ENCODE results near the gene KRT77.
A peak's percentile ranks its signal among the peaks of the same experiment; 100 is the strongest.

KRT77 gene

GRCh38 chr12:52690351-52691075 is 12.8 kb downstream of the KRT77 start:
- DNase-seq (no peak), ATAC-seq (peak; percentile 6)
- Mint-ChIP-seq H3K9me3 (no peaks in the 10 kb centered on the region), H3K4me3 (peak overlapping the region; percentile 75 to 85), H3K4me1 (peaks cover 22% of the 10 kb centered on the region), H3K27ac (peak overlapping the region in 1 of 2 donors; percentile 87), H3K27me3 (peaks cover 6% of the 10 kb centered on the region)

- Mint-ChIP-seq H3K4me1 (peaks cover 22% of the 10 kb centered on the region), H3K4me3 (no peak overlapping the region), H3K27ac (no peak overlapping the region), H3K27me3 (peaks cover 6% of the 10 kb centered on the region), H3K9me3 (no peaks in the 10 kb centered on the region)
- no peak for DNase-seq
- no peak for ATAC-seq
Measured at GRCh38 chr12:52689936-52690335, 13.4 kb downstream of the KRT77 start.

DNA sequence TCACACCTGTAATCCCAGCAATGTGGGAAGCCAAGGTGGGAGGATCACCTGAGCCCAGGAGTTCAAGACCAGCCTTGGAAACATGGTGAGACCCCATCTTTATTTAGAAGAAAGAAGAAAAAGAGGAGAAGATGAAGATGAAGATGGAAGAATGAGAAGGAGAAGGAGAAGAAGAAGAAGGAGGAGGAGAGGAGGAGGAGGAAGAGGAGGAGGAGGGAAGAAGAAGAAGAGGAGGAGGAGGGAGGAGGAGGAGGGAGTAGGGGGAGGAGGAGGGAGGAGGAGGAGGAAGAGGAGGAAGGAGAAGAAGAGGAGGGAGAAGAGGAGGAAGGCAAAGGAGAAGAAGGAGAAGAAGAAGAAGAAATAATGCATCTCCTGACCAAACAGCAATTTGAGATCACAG is 14.1 kb downstream of the KRT77 start:
- no peak for DNase-seq
- H3K9me3 Mint-ChIP-seq = no peaks in the 10 kb centered on the region
- no peak for ATAC-seq
- no peak overlapping the region for H3K4me3 Mint-ChIP-seq
- H3K4me1 Mint-ChIP-seq = peaks cover 22% of the 10 kb centered on the region
- H3K27ac Mint-ChIP-seq = no peak overlapping the region
- peaks cover 6% of the 10 kb centered on the region for H3K27me3 Mint-ChIP-seq

GRCh38 chr12:52688481-52688880 is 14.8 kb downstream of the KRT77 start:
- ATAC-seq (no peak), DNase-seq (no peak)
- H3K27ac Mint-ChIP-seq = no peak overlapping the region
- peaks cover 26% of the 10 kb centered on the region for H3K4me1 Mint-ChIP-seq
- H3K27me3 Mint-ChIP-seq = peaks cover 6% of the 10 kb centered on the region
- H3K9me3 Mint-ChIP-seq = no peaks in the 10 kb centered on the region
- H3K4me3 Mint-ChIP-seq = no peak overlapping the region

- Mint-ChIP-seq H3K27ac (peak overlapping the region in 1 of 2 donors; percentile 4), H3K4me3 (no peak overlapping the region), H3K9me3 (no peaks in the 10 kb centered on the region), H3K4me1 (peaks cover 26% of the 10 kb centered on the region), H3K27me3 (peaks cover 5% of the 10 kb centered on the region)
- DNase-seq (no peak), ATAC-seq (no peak)
Measured at GRCh38 chr12:52687497-52688385, 15.6 kb downstream of the KRT77 start.

GRCh38 chr12:52686756-52687487 is 16.4 kb downstream of the KRT77 start:
- no peaks in the 10 kb centered on the region for H3K27me3 Mint-ChIP-seq
- H3K9me3 Mint-ChIP-seq = no peaks in the 10 kb centered on the region
- no peak for DNase-seq
- no peak for ATAC-seq
- peaks cover 20% of the 10 kb centered on the region for H3K4me1 Mint-ChIP-seq
- H3K4me3 Mint-ChIP-seq = no peak overlapping the region
- no peak overlapping the region for H3K27ac Mint-ChIP-seq

- Mint-ChIP-seq H3K4me3 (no peak overlapping the region), H3K9me3 (no peaks in the 10 kb centered on the region), H3K4me1 (peaks cover 20% of the 10 kb centered on the region), H3K27me3 (no peaks in the 10 kb centered on the region), H3K27ac (no peak overlapping the region)
- no peak for ATAC-seq
- no peak for DNase-seq
Measured at GRCh38 chr12:52686063-52686462, 17.3 kb downstream of the KRT77 start.

DNA sequence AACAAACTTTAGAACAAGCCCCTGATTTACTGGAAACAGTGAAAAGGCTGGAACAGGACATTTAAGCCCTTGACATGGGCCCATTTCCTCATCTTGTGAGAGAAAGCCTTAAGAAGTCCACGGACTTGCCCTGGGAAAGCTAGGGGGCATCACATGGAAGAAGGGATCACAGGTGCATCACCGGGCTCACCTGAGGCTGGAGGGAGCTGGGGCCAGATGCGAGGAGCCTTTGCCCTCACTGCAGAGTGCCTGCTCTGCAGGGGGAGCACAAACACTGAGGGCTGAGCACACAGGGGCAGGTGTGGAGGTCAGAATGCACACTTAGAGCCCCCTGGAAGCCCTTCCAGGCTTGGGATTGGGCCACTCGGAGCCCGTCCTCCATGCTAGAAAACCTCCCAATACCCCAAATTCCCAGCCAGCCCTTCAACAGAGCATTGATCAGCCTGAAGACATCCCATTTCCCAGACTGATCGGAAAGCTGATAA is 17.9 kb downstream of the KRT77 start:
- no peak overlapping the region for H3K4me3 Mint-ChIP-seq
- H3K4me1 Mint-ChIP-seq = peaks cover 19% of the 10 kb centered on the region
- H3K27me3 Mint-ChIP-seq = no peaks in the 10 kb centered on the region
- ATAC-seq (no peak), DNase-seq (no peak)
- H3K27ac Mint-ChIP-seq = no peak overlapping the region
- no peaks in the 10 kb centered on the region for H3K9me3 Mint-ChIP-seq

GRCh38 chr12:52684431-52684830 is 18.9 kb downstream of the KRT77 start:
- Mint-ChIP-seq H3K27ac (peak overlapping the region in 1 of 2 donors; percentile 72), H3K27me3 (no peaks in the 10 kb centered on the region), H3K4me3 (no peak overlapping the region), H3K9me3 (peaks cover 0 to 6% of the 10 kb centered on the region in 2 donors), H3K4me1 (peaks cover 25% of the 10 kb centered on the region)
- ATAC-seq (no peak), DNase-seq (no peak)

DNA sequence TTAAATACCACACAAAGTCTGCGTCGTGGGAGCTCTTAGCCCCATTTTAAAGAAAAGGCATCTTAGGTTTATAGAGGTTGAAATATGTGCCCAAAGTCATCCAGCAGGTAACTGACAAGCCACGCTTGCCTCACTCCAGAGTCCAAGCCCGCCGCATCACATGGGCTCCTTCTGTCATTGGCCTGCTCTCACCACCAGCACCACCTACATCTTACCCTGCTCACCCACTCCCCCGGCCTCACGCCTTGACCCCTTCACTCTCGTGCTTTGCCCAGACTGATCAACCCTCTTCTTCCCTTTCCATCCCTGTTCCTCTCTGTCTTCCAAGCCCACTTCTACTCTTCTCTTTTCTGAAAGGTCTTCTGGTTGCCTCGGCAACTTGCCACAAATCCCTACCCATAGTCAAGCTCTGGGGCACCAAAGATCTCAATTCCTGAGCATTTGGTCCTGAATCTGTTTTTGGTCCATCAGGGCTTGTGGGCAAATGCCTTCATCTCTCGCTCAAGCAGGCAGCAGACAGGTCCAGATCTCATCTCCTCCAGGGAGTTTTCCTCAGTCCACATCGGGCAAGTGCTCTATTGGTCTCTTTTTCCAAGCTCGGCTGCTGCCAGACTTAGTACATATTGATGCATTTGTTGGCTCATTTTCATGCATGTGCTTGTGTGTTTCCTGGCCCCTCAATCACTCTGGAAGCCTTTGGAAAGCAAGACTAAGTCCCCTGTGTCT is 19.6 kb downstream of the KRT77 start:
- no peak overlapping the region for H3K27ac Mint-ChIP-seq
- ATAC-seq (no peak), DNase-seq (no peak)
- H3K9me3 Mint-ChIP-seq = peaks cover 0 to 6% of the 10 kb centered on the region in 2 donors
- H3K4me3 Mint-ChIP-seq = no peak overlapping the region
- no peaks in the 10 kb centered on the region for H3K27me3 Mint-ChIP-seq
- H3K4me1 Mint-ChIP-seq = peaks cover 25% of the 10 kb centered on the region

DNA sequence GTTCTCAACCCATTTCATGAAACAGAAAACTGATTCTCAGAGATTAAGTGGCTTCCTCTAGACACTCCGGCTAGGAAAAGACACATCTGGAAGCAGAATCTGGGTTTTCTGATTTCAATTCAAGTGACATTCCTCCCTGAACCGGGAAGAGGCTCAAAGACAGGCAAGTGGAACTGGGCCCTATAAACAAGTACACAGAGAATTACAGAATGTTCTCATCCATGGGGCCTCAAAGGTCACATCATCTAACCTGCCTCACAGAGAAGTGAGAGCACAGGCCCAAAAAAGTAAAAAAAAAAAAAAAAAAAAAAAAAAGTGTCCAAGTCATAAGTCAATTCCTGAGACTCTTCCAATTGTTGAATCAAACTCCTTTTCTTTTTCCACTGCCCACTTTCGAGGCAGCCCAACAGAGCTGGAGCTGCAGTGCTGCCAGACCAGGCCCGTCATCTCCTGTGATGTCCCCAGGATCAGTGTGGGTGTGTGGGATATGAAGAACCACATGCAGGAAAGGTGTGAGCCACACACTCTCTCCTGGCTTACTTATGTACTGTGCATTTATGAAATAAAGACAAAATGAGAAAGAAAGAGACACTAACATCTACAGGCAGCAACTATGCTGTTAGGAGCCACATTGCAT is 20.3 kb downstream of the KRT77 start:
- ATAC-seq = no peak
- Mint-ChIP-seq H3K27me3 (no peaks in the 10 kb centered on the region), H3K4me1 (peaks cover 25% of the 10 kb centered on the region), H3K4me3 (no peak overlapping the region), H3K27ac (no peak overlapping the region), H3K9me3 (peaks cover 0 to 6% of the 10 kb centered on the region in 2 donors)
- no peak for DNase-seq

GRCh38 chr12:52682381-52682660 is 21.0 kb downstream of the KRT77 start:
- no peak for ATAC-seq
- no peak overlapping the region for H3K27ac Mint-ChIP-seq
- H3K27me3 Mint-ChIP-seq = no peaks in the 10 kb centered on the region
- peaks cover 25% of the 10 kb centered on the region for H3K4me1 Mint-ChIP-seq
- H3K9me3 Mint-ChIP-seq = peaks cover 0 to 6% of the 10 kb centered on the region in 2 donors
- no peak overlapping the region for H3K4me3 Mint-ChIP-seq
- no peak for DNase-seq

- Mint-ChIP-seq H3K4me3 (no peak overlapping the region), H3K9me3 (peaks cover 0 to 6% of the 10 kb centered on the region in 2 donors), H3K27ac (no peak overlapping the region), H3K27me3 (no peaks in the 10 kb centered on the region), H3K4me1 (peaks cover 25% of the 10 kb centered on the region)
- ATAC-seq = peak; percentile 87
- DNase-seq = no peak
Measured at GRCh38 chr12:52681526-52682380, 21.6 kb downstream of the KRT77 start.

GRCh38 chr12:52680363-52680762 is 23.0 kb downstream of the KRT77 start, which contains the start of gene KRT1:
Gene KRT1 (minus strand): TSS chr12:52680407. CDS start chr12:52680348, 59 bp downstream.
- no peak within 1 kb of the TSS for H3K4me3 Mint-ChIP-seq

More at GRCh38 chr12:52680363-52680762, 23.0 kb downstream of the KRT77 start, which contains the start of gene KRT1:
- ATAC-seq (no peak), DNase-seq (no peak)
- H3K9me3 Mint-ChIP-seq = peaks cover 0 to 6% of the 10 kb centered on the region in 2 donors
- no peaks in the 10 kb centered on the region for H3K27me3 Mint-ChIP-seq
- H3K27ac Mint-ChIP-seq = peak within 1 kb of the TSS in 1 of 2 donors; percentile 64
- H3K4me1 Mint-ChIP-seq = peaks cover 25% of the 10 kb centered on the region
